GM12873 (cell line): ENCODE results near the gene SNAPC3.

Experiments
- TF ChIP-seq, protein P1 (sequence below): IDR thresholded peaks from 2 replicates; pipeline ENCODE4 v1.5.1; 2012; ENCODE audit warnings: low read depth, mild to moderate bottlenecking, moderate library complexity, low read length, control low read depth; ENCODE audit not compliant: insufficient read depth; ENCODE audit errors: missing control alignments

The SNAPC3 gene

DNA sequence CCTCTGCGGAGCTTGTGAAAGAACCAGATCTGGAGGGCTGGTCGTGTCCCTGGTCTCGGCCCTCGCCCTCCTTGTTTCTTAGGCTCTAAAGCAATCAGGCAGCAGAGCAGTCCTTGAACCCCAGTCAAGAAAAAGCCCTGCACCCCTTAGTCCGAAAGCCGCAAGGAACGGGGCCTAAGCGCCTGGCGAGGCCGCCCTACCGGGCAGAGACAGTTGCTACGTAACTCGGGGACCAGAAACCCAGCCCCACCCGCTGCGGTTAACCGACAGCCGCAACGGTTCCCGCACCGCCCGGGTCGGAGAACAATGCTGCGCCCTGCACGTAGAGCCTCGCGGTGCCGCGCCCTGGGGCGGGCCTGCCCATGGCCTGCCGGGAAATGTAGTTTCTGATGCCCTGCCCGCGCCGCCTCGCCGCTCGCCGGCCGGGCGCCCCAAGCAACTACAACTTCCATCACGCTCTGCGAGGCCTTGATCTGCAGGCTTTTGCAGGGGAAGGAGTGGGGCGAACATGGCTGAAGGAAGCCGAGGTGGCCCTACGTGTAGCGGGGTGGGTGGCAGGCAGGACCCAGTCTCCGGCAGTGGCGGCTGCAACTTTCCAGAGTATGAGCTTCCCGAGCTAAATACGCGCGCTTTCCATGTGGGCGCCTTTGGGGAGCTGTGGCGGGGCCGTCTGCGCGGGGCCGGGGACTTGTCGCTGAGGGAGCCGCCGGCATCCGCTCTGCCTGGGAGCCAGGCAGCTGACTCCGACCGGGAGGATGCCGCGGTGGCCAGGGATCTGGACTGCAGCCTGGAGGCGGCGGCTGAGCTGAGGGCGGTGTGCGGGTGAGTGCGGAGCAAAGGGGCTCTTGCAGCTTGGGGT lies at the start of gene SNAPC3:
SNAPC3 (plus strand) TSS at position 505 of the 859 bp plus-strand sequence; CDS start at position 509, 4 bp downstream.
- TF ChIP-seq, protein P1, sequence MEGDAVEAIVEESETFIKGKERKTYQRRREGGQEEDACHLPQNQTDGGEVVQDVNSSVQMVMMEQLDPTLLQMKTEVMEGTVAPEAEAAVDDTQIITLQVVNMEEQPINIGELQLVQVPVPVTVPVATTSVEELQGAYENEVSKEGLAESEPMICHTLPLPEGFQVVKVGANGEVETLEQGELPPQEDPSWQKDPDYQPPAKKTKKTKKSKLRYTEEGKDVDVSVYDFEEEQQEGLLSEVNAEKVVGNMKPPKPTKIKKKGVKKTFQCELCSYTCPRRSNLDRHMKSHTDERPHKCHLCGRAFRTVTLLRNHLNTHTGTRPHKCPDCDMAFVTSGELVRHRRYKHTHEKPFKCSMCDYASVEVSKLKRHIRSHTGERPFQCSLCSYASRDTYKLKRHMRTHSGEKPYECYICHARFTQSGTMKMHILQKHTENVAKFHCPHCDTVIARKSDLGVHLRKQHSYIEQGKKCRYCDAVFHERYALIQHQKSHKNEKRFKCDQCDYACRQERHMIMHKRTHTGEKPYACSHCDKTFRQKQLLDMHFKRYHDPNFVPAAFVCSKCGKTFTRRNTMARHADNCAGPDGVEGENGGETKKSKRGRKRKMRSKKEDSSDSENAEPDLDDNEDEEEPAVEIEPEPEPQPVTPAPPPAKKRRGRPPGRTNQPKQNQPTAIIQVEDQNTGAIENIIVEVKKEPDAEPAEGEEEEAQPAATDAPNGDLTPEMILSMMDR, result no peak

GRCh38 chr9:15373881-15374280 lies 48.8 kb upstream of the SNAPC3 start:
- TF ChIP-seq, protein P1, result no peak

- TF ChIP-seq, protein P1, result no peak
Observed at GRCh38 chr9:15374310-15374709, 48.4 kb upstream of the SNAPC3 start.

DNA sequence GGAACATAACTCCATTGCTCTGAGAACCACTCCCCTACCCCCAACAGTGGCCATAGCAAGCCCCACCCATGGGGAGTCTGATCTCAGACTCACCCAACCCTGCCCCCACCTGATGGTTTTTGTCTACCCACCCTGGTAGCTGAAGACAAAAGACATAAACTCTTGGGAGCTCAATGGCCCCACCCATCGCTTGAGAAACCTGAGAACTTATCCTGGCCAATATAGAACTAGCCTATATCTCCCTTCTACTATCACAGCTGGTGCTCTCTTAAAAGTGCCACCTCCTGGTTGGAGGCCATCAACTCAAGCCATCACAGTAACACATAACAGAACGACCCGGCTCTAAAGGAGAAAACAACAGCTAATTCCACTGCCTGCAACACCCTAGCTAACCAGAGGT lies 47.9 kb upstream of the SNAPC3 start:
- TF ChIP-seq, protein P1, result no peak

GRCh38 chr9:15377625-15378540 lies 44.8 kb upstream of the SNAPC3 start:
- TF ChIP-seq, protein P1, result no peak

DNA sequence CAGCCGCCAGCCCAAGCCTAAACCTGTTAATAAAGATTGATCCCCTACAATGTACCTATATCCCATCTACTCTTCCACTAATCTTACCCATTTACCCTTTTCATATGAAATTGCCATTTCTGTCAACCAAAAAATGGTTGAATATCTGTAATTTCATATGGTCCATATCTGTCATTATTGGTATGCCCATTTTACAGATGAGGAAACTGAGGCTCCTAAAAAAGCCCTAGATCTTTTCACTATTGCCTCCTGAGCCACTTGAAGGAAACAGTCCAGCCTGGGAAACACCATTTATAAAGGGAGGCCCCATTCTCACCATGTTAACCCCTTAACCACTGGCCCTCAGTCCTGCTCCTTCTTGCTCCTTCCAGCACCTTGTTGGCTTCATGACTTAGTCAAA lies 41.2 kb upstream of the SNAPC3 start:
- TF ChIP-seq, protein P1, result no peak

- TF ChIP-seq, protein P1, result no peak
Observed at GRCh38 chr9:15386465-15386864, 36.2 kb upstream of the SNAPC3 start.
